Endothelial cell of umbilical vein (primary cell): ENCODE measurements around the gene ARPC3. TPM values are rescaled to one million over a fixed set of nuclear protein-coding genes. Genes with fewer than 3 reads are reported as not detected.
"Not testable (repeated sequence)": the region's sequence is repeated elsewhere in the genome, so short reads cannot be mapped to it uniquely, and the experiment has no call there.

Experiments
- BruUV-seq: library from RNA; stranded (reverse); fragments of 400-500 nt; replicated peaks from 2 replicates; lab custom pipeline; 2021; lab: Mats Ljungman, UMichigan
- CTCF ChIA-PET: fragments of 300-600, 350-600 bp; sonication (Branson Sonifier 250); formaldehyde crosslinking; loops from one replicate; lab custom pipeline; 2021; ENCODE audit warnings: antibody characterized with exemption, inconsistent platforms; lab: Charles Lee
- POLR2A ChIA-PET: fragments of 300-600, 350-600 bp; sonication (Branson Sonifier 250); formaldehyde crosslinking; loops from one replicate; lab custom pipeline; 2021; ENCODE audit warnings: antibody characterized with exemption, inconsistent platforms; lab: Charles Lee
- DNase-seq: peaks from one replicate; pipeline ENCODE4 v3.0.0-alpha.2; 2011; ENCODE audit warnings: low read depth, low spot score
- FAIRE-seq: peaks from 2 replicates; lab custom pipeline; 2011; peaks lifted over from hg19 to GRCh38; lab: Jason Lieb, UNC
- H2AFZ ChIP-seq: 2 replicates; pipeline ENCODE4 v1.6.0; 2012; ENCODE audit warnings: low read depth, low read length, control low read depth, inconsistent platforms
- H3K27ac ChIP-seq: 2 replicates; pipeline ENCODE4 v1.5.1; 2011; ENCODE audit warnings: low read depth, mild to moderate bottlenecking, control low read depth, low read length, moderate library complexity; ENCODE audit not compliant: insufficient read depth
- H3K27me3 ChIP-seq, 2 experiments: 2 replicates each; pipeline versions ENCODE4 v1.6.0 to v1.6.1; 2011; ENCODE audit warnings: low read length in 2 of 2, mixed read lengths in 1 of 2; ENCODE audit not compliant: control insufficient read depth in 2 of 2, insufficient read depth in 2 of 2
- H3K36me3 ChIP-seq, 2 experiments: 2 replicates in 1 of 2; 3 replicates in 1 of 2; pipeline ENCODE4 v1.5.1; 2011; ENCODE audit warnings: low read length in 2 of 2, mild to moderate bottlenecking in 1 of 2, moderate library complexity in 1 of 2; ENCODE audit not compliant: control insufficient read depth in 2 of 2, insufficient read depth in 2 of 2; ENCODE audit errors: extremely low read depth in 1 of 2
- H3K4me1 ChIP-seq: 3 replicates; pipeline ENCODE4 v1.5.1; 2011; ENCODE audit warnings: mild to moderate bottlenecking, low read length; ENCODE audit not compliant: control insufficient read depth, insufficient read depth; ENCODE audit errors: extremely low read depth
- H3K4me2 ChIP-seq: 2 replicates; pipeline ENCODE4 v1.6.1; 2011; ENCODE audit warnings: low read length, control low read depth, mixed read lengths; ENCODE audit not compliant: insufficient read depth
- H3K4me3 ChIP-seq, 3 experiments: fragments of 200-600 bp in 1 of 3; sonication (generic), shearing (Covaris generic) in 1 of 3; replicated peaks in 1 of 3; 2 replicates each; pipeline ENCODE4 v1.5.1; 2011 to 2016; ENCODE audit warnings: control low read depth in 3 of 3, low read length in 3 of 3, mild to moderate bottlenecking in 2 of 3, inconsistent platforms in 1 of 3, low read depth in 1 of 3, moderate library complexity in 1 of 3; ENCODE audit not compliant: insufficient read depth in 1 of 3
- H3K79me2 ChIP-seq: 2 replicates; pipeline ENCODE4 v1.6.0; 2012; ENCODE audit warnings: low read length, inconsistent platforms; ENCODE audit not compliant: control insufficient read depth, insufficient read depth
- H3K9ac ChIP-seq: replicated peaks from 2 replicates; pipeline ENCODE3; 2011; ENCODE audit warnings: low read length, control low read depth; ENCODE audit not compliant: insufficient read depth; ENCODE audit errors: extremely low read depth
- H3K9me1 ChIP-seq: replicated peaks from 3 replicates; pipeline ENCODE4 v1.6.0; 2011; ENCODE audit warnings: mild to moderate bottlenecking, low read length; ENCODE audit not compliant: control insufficient read depth, insufficient read depth; ENCODE audit errors: extremely low read depth
- H3K9me3 ChIP-seq: replicated peaks from 2 replicates; pipeline ENCODE4 v1.5.1; 2012; ENCODE audit warnings: low read length, inconsistent platforms; ENCODE audit not compliant: control insufficient read depth, insufficient read depth
- H4K20me1 ChIP-seq: replicated peaks from 2 replicates; pipeline ENCODE3; 2011; ENCODE audit warnings: mild to moderate bottlenecking, low read length; ENCODE audit not compliant: control insufficient read depth, insufficient read depth; ENCODE audit errors: extremely low read depth
- EZH2 ChIP-seq: IDR thresholded peaks from 2 replicates; pipeline ENCODE4 v1.6.1; 2012; ENCODE audit warnings: borderline replicate concordance, low read depth, mild to moderate bottlenecking, moderate library complexity, low read length, inconsistent platforms; ENCODE audit not compliant: severe bottlenecking
- FOS ChIP-seq: IDR thresholded peaks from 2 replicates; pipeline ENCODE4 v1.6.1; 2011; ENCODE audit warnings: mild to moderate bottlenecking, low read length, moderate library complexity, borderline replicate concordance; ENCODE audit not compliant: insufficient read depth
- GATA2 ChIP-seq: IDR thresholded peaks from 2 replicates; pipeline ENCODE4 v1.7.0; 2011; ENCODE audit warnings: low read depth, mild to moderate bottlenecking, moderate library complexity, mixed read lengths, low read length; ENCODE audit not compliant: insufficient read length, insufficient read depth
- JUN ChIP-seq: IDR thresholded peaks from 2 replicates; pipeline ENCODE4 v1.6.1; 2011; ENCODE audit warnings: borderline replicate concordance, low read depth; ENCODE audit not compliant: insufficient read length, insufficient read depth
- POLR2AphosphoS5 ChIP-seq: IDR thresholded peaks from 2 replicates; pipeline ENCODE4 v1.6.1; 2012; ENCODE audit warnings: low read depth, mild to moderate bottlenecking, control low read depth, low read length, moderate library complexity; ENCODE audit not compliant: insufficient read depth
- dilution Hi-C: fragments of 300-500 bp; cut with MboI; formaldehyde crosslinking; loops from one replicate; pipeline ENCODE4 v1.15.0; 2019; ENCODE audit warnings: low sequenced_read_pairs; ENCODE audit not compliant: extremely low pct_ligation_motif_present
- intact Hi-C: fragments of 100-400 bp; cut with micrococcal nuclease; formaldehyde crosslinking; loops from one replicate; pipeline ENCODE4 v1.10.0; 2022
- polyA plus RNA-seq, 4 experiments: library from polyadenylated mRNA; depleted of rRNA in 3 of 4; stranded (reverse) in 3 of 4; unstranded in 1 of 4; fragments of >200 nt; gene quantifications; 2 replicates each; pipeline versions ENCODE4 v1.2.1 to v1.2.3, GENCODE V29; 2011 to 2012; ENCODE audit warnings: missing spikeins in 1 of 4
- total RNA-seq: library from RNA; stranded (reverse); gene quantifications from 2 replicates; pipeline ENCODE4 v1.2.3, GENCODE V29; 2021

The ARPC3 gene
- total and polyA plus RNA-seq, 2 donors (not counting 3 experiments of a cell fraction or from before 2014, with no cell fraction given), result 92.8 to 304 TPM

GRCh38 chr12:110467847-110468213 is 17.7 kb upstream of the ARPC3 start:
- peaks cover 22% of the 10 kb centered on the region for H3K79me2 ChIP-seq
- FAIRE-seq, result no peak
- H2AFZ ChIP-seq, result peak overlapping the region; percentile 53
- no peaks in the 10 kb centered on the region for H4K20me1 ChIP-seq
- peak overlapping the region; percentile 60 to 84 (median 77) for H3K4me3 ChIP-seq
- H3K9ac ChIP-seq, result peak overlapping the region; percentile 86
- BruUV-seq, result TSS peak; percentile 76
- H3K36me3 ChIP-seq, result peaks cover 0 to 2% of the 10 kb centered on the region in 2 experiments
- TF ChIP-seq GATA2 (no peak), POLR2AphosphoS5 (no peak)
- H3K27ac ChIP-seq, result peak overlapping the region; percentile 52
- ChIA-PET POLR2A (interaction anchor here (1.2 to 1.5 kb wide), 3 partner anchors 18 to 35 kb away, joined by 3 to 16 read pairs (median 4); partner anchors contain the start of genes ARPC3, RAD9B and VPS29), CTCF (interaction anchor here (0.7 to 3.8 kb wide), 17 partner anchors 11 to 146 kb away, joined by 3 to 99 read pairs (median 6); partner anchors contain the start of genes ARPC3, RAD9B, TCTN1 and VPS29)
- peaks cover 13% of the 10 kb centered on the region for H3K4me1 ChIP-seq
- intact Hi-C loops (loop anchor here (1.0 to 5.0 kb wide), 6 partner anchors 18 to 274 kb away; partner anchors contain the start of genes ARPC3, PPP1CC, PPTC7 and RAD9B), dilution Hi-C loops (no loop called here)
- no peaks in the 10 kb centered on the region for H3K27me3 ChIP-seq
- H3K9me1 ChIP-seq, result no peaks in the 10 kb centered on the region
- H3K4me2 ChIP-seq, result peak overlapping the region; percentile 97
- H3K9me3 ChIP-seq, result no peaks in the 10 kb centered on the region
- DNase-seq, result no peak

- H3K4me3 ChIP-seq, result no peak overlapping the region
- intact Hi-C loops, result loop anchor here (5.0 kb wide), 1 partner anchor 116 kb away; the partner anchor contains the start of gene PPTC7
- H3K79me2 ChIP-seq, result peaks cover 22% of the 10 kb centered on the region
- no peak for FAIRE-seq
- no peak for DNase-seq
- peaks cover 2% of the 10 kb centered on the region in 2 experiments for H3K36me3 ChIP-seq
- no TSS peak for BruUV-seq
- no peak overlapping the region for H3K27ac ChIP-seq
- TF ChIP-seq GATA2 (no peak), JUN (no peak), FOS (no peak), EZH2 (no peak)
- H3K9me1 ChIP-seq, result no peaks in the 10 kb centered on the region
- CTCF ChIA-PET, result interaction anchor here (3.8 kb wide), 1 partner anchor 135 kb away, joined by 99 read pairs; no protein-coding TSS in a partner anchor
- H3K9ac ChIP-seq, result peak overlapping the region; percentile 86
- H4K20me1 ChIP-seq, result no peaks in the 10 kb centered on the region
- H3K4me2 ChIP-seq, result peak overlapping the region; percentile 97
- no peaks in the 10 kb centered on the region for H3K27me3 ChIP-seq
- POLR2A ChIA-PET, result no interaction called here
- H2AFZ ChIP-seq, result no peak overlapping the region
- peaks cover 13% of the 10 kb centered on the region for H3K4me1 ChIP-seq
- dilution Hi-C loops, result no loop called here
- H3K9me3 ChIP-seq, result no peaks in the 10 kb centered on the region
Observed at GRCh38 chr12:110466791-110467190, 16.7 kb upstream of the ARPC3 start.

GRCh38 chr12:110465765-110466164 is 15.6 kb upstream of the ARPC3 start:
- H3K9me3 ChIP-seq, H2AFZ ChIP-seq, H3K9me1 ChIP-seq, H4K20me1 ChIP-seq, DNase-seq, H3K36me3 ChIP-seq, dilution Hi-C loops, POLR2A ChIA-PET, H3K9ac ChIP-seq, BruUV-seq, H3K4me3 ChIP-seq, H3K27me3 ChIP-seq, FAIRE-seq, H3K4me2 ChIP-seq, H3K27ac ChIP-seq: not testable (repeated sequence)
- CTCF ChIA-PET, result interaction anchor here (0.7 kb wide), 1 partner anchor 16 kb away, joined by 3 read pairs; the partner anchor contains the start of gene ARPC3
- Histone ChIP-seq H3K79me2 (peaks cover 22% of the 10 kb centered on the region), H3K4me1 (peaks cover 13% of the 10 kb centered on the region)
- intact Hi-C loops, result loop anchor here (5.0 kb wide), 1 partner anchor 117 kb away; the partner anchor contains the start of gene PPTC7
